Ovary (tissue), 9 donors: ENCODE results near the gene SPR. TPM values are rescaled to one million over a fixed set of nuclear protein-coding genes. Genes with fewer than 3 reads are reported as not detected.
A peak's percentile ranks its signal among the peaks of the same experiment; 100 is the strongest.

Experiments used
- DNase-seq, 5 donors: peaks; one replicate each; pipeline ENCODE4 v3.0.0-alpha.2; 2019 to 2020
- H3K27ac ChIP-seq, 2 donors: fragments of 200-600 bp; one replicate each; pipeline versions ENCODE4 v1.5.1 to v1.8.0; 2019 to 2022
- H3K27me3 ChIP-seq: fragments of 200-600 bp; one replicate; pipeline ENCODE4 v1.8.0; 2022
- H3K36me3 ChIP-seq: fragments of 200-600 bp; sonication (generic); one replicate; pipeline ENCODE4 v1.5.1; 2019
- H3K4me1 ChIP-seq: one replicate; pipeline ENCODE4 v1.8.1; 2013; ENCODE audit warnings: mild to moderate bottlenecking, moderate library complexity; ENCODE audit not compliant: insufficient read depth
- H3K4me3 ChIP-seq: fragments of 200-600 bp; sonication (generic); one replicate; pipeline ENCODE4 v1.5.1; 2017
- H3K9me3 ChIP-seq, 2 donors: fragments of 200-600 bp in 1 of 2; sonication (generic) in 1 of 2; one replicate each; pipeline versions ENCODE4 v1.5.1 to v1.8.1; 2013 to 2019; ENCODE audit warnings: mild to moderate bottlenecking in 1 of 2, moderate library complexity in 1 of 2
- CTCF ChIP-seq, 3 donors: fragments of 450-650 bp in 2 of 3; fragments of 200-600 bp in 1 of 3; IDR thresholded peaks; one replicate each; pipeline versions ENCODE4 v1.5.1 to v1.8.0; 2016 to 2022; ENCODE audit warnings: antibody characterized with exemption in 3 of 3, mild to moderate bottlenecking in 1 of 3
- EP300 ChIP-seq: sonication (generic); formaldehyde crosslinking; IDR thresholded peaks from one replicate; pipeline ENCODE4 v1.6.1; 2017; ENCODE audit warnings: antibody characterized with exemption
- POLR2A ChIP-seq: fragments of 450-650 bp; IDR thresholded peaks from one replicate; pipeline ENCODE4 v1.6.1; 2017; ENCODE audit warnings: antibody characterized with exemption, mild to moderate bottlenecking, moderate library complexity
- WGBS, 3 donors: extraction: QIAGEN DNeasy Blood & Tissue Kit in 1 of 3; methylation state at CpG; one replicate each; pipeline versions ENCODE4 v1.1.5 to v1.1.7; 2013 to 2017; 5-methylcytosine and 5-hydroxymethylcytosine counted together
- intact Hi-C, 4 donors: fragments of 100-400 bp; cut with DNase I; formaldehyde crosslinking; loops; one replicate each; pipeline versions ENCODE4 v1.11.0 to v1.15.1; 2022 to 2023
- polyA plus RNA-seq, 2 donors: library from polyadenylated mRNA; stranded (reverse); fragments of 200-250 nt in 1 of 2; fragments of 350-450 nt in 1 of 2; fragmentation: Illumina TruSeq in 1 of 2; extraction: RNeasy Lipid Tissue Mini Kit (QIAGEN cat#74804) in 1 of 2; gene quantifications; one replicate each; pipeline ENCODE4 v1.2.3, GENCODE V29; 2013 to 2014
- total RNA-seq, 7 donors: library from RNA; depleted of rRNA in 2 of 7; stranded (reverse); fragments of >200 nt in 2 of 7; fragmentation: NEBNext Ultra II Directional in 3 of 7; extraction: Animal tissue kit (Norgen Biotek cat#: 25700) in 3 of 7; gene quantifications; one replicate each; pipeline versions ENCODE4 v1.1.0 to v1.2.4, GENCODE V29; 2016 to 2023
- donor health status: DM: no; HTN: no; CAD: no; lungs with moderate emphysema.
- donor health status: DM: no; HTN: no; CAD: no.
- donor health status: Bipolar disorder and iron deficiency.
- donor health status: DM: yes; HTN: yes; CAD: no.
- donor health status: DM: no; HTN: no; CAD: no.
- donor health status: DM: yes; HTN: yes; CAD: no.

The SPR gene
- total and polyA plus RNA-seq, 9 donors = 9.3 to 36.2 (median 18.5) TPM

GRCh38 chr2:72917877-72918553, 30.8 kb downstream of the SPR start:
- DNase-seq = no peak
- intact Hi-C loops = no loop called here
- H3K27me3 ChIP-seq = no peaks in the 10 kb centered on the region
- TF ChIP-seq POLR2A (no peak), EP300 (no peak), CTCF (IDR thresholded peaks at IDR 0.05) (no peak)
- H3K4me1 ChIP-seq = peaks cover 9% of the 10 kb centered on the region
- 1 to 3% (median 1%) methylated on average over 76 to 89 of the region's 89 CpGs for WGBS, 3 donors
- H3K27ac ChIP-seq = no peak overlapping the region
- peak overlapping the region; percentile 29 for H3K4me3 ChIP-seq
- no peaks in the 10 kb centered on the region for H3K9me3 ChIP-seq
- H3K36me3 ChIP-seq = no peaks in the 10 kb centered on the region

GRCh38 chr2:72919414-72920317, 32.5 kb downstream of the SPR start:
- no peak for DNase-seq
- Histone ChIP-seq H3K36me3 (no peaks in the 10 kb centered on the region), H3K4me1 (peaks cover 16% of the 10 kb centered on the region), H3K27ac (no peak overlapping the region), H3K9me3 (no peaks in the 10 kb centered on the region), H3K4me3 (no peak overlapping the region), H3K27me3 (no peaks in the 10 kb centered on the region)
- no peak for TF ChIP-seq POLR2A
- no peak for TF ChIP-seq CTCF (IDR thresholded peaks at IDR 0.05)
- TF ChIP-seq EP300 = no peak
- WGBS, 3 donors = 7 to 15% (median 8%) methylated on average over 41 to 48 of the region's 48 CpGs
- intact Hi-C loops = no loop called here

- intact Hi-C loops = no loop called here
- Histone ChIP-seq H3K36me3 (no peaks in the 10 kb centered on the region), H3K4me3 (no peak overlapping the region), H3K4me1 (peaks cover 16% of the 10 kb centered on the region), H3K27me3 (no peaks in the 10 kb centered on the region), H3K9me3 (no peaks in the 10 kb centered on the region), H3K27ac (no peak overlapping the region)
- no peak for DNase-seq
- TF ChIP-seq POLR2A (no peak), CTCF (IDR thresholded peaks at IDR 0.05) (no peak), EP300 (no peak)
- 2 to 4% (median 2%) methylated on average over 70 to 77 of the region's 77 CpGs for WGBS, 3 donors
Measured at GRCh38 chr2:72920318-72921087, 33.3 kb downstream of the SPR start.

- Histone ChIP-seq H3K4me1 (peaks cover 13% of the 10 kb centered on the region), H3K4me3 (no peak overlapping the region), H3K36me3 (no peaks in the 10 kb centered on the region), H3K9me3 (no peaks in the 10 kb centered on the region), H3K27ac (no peak overlapping the region), H3K27me3 (no peaks in the 10 kb centered on the region)
- intact Hi-C loops = no loop called here
- no peak for TF ChIP-seq POLR2A
- TF ChIP-seq CTCF (IDR thresholded peaks at IDR 0.05) = no peak
- TF ChIP-seq EP300 = no peak
- DNase-seq = no peak
- 31 to 33% (median 31%) methylated on average over 15 of the region's 15 CpGs for WGBS, 3 donors
Measured at GRCh38 chr2:72921088-72921851, 34.1 kb downstream of the SPR start.
